GM12872 (cell line): ENCODE results near the gene IQCH.

ENCODE experiments used
- TF ChIP-seq, protein P1 (sequence below): IDR thresholded peaks from 3 replicates; pipeline ENCODE4 v1.5.1; 2011; ENCODE audit warnings: low read depth, mild to moderate bottlenecking, low read length, moderate library complexity; ENCODE audit not compliant: insufficient read depth

The IQCH gene

DNA sequence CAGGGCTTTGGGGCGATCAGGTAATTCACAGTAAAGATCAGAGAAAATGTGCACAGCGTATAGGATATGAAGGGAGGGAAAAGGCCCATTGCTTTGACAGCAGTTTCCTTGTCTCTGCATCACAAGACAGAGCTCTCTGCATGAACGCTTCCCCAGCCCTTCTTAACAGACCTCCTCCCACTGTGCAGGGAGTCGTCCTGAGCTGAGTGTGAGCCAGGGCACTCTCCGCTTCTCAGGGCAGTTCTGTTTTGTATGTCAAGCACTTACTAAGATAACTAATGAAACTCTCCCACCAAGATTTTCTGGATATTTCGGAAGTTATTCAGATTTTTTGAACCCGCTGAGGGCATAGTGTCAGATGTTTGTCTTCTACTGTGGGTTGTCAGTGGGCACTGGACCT, 160.6 kb downstream of the IQCH start:
- TF ChIP-seq, protein P1, sequence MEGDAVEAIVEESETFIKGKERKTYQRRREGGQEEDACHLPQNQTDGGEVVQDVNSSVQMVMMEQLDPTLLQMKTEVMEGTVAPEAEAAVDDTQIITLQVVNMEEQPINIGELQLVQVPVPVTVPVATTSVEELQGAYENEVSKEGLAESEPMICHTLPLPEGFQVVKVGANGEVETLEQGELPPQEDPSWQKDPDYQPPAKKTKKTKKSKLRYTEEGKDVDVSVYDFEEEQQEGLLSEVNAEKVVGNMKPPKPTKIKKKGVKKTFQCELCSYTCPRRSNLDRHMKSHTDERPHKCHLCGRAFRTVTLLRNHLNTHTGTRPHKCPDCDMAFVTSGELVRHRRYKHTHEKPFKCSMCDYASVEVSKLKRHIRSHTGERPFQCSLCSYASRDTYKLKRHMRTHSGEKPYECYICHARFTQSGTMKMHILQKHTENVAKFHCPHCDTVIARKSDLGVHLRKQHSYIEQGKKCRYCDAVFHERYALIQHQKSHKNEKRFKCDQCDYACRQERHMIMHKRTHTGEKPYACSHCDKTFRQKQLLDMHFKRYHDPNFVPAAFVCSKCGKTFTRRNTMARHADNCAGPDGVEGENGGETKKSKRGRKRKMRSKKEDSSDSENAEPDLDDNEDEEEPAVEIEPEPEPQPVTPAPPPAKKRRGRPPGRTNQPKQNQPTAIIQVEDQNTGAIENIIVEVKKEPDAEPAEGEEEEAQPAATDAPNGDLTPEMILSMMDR, result no peak

DNA sequence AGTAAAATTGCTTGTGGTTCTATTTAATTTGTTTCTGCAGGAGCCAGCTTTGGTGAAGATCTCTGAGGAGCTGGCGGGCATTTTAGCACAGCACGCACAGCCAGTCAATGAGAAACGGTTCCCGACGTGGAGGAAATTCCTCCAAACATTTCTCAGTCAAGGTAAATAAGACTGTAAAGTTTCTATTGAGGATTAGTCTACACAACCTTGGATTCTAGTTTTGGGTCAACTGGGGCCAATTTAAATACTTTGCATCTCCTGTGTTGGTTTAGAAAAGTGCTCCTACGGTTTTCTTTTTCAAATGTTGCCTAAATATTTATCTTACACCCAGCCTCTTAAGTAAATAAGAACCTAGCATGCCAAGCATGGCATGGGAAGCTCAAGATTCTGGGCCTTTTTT, 162.3 kb downstream of the IQCH start:
- TF ChIP-seq, protein P1, result no peak

DNA sequence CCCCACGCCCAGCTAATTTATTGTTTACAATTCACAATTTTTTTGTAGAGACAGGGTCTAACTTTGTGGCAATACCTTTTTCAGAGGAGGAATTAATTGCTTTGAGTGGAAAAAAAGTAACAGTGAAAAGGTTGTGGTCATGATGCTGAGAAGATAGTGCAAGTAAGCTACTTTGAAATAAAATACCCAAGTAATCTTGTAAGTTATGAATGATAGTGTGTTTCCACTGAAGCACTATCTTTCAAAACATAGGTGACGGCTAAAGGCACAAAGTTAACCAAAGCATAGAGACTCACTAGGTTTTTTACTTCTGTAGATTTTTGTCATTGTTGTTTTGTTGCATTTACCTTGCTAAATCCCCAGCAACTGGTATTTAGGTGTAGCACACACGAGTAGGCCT, 165.1 kb downstream of the IQCH start:
- TF ChIP-seq, protein P1, result no peak

DNA sequence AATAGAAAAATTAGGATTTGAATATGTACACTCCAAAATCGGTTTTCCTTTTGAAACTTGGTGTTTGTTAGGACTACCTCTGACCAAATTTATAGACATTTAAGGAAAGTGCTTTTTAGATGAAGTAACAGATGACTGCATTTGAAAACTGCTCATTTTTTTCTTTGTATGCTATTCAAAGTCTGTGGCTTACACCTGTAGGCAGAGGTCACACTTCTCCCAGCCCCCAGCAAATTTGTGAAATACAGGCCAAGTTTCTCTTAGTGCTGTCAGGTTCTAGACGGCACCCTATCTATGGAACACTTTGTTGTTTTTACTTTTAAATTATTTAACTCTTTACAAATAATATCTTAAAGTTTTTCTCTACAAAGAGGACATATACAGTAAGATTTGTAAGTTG, 165.6 kb downstream of the IQCH start:
- TF ChIP-seq, protein P1, result no peak

DNA sequence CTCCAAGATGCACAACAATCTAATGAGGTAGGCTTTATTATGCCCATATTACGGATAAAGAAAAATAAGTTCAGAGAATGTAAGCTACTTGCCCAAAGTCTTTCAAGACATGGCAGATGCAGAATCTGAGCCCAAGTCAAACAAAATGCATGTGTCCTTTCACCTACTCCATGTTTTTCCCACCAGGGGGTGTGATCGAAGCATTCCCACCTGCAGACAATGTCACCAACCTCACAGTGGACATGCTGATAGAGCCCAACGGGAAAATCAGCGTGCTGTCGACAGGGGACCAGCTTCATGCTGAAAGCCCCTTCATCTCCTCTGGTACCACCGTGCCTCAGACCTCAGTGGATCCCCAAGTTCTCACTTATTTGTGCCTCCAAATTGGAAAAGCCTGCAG, 166.5 kb downstream of the IQCH start:
- TF ChIP-seq, protein P1, result no peak

DNA sequence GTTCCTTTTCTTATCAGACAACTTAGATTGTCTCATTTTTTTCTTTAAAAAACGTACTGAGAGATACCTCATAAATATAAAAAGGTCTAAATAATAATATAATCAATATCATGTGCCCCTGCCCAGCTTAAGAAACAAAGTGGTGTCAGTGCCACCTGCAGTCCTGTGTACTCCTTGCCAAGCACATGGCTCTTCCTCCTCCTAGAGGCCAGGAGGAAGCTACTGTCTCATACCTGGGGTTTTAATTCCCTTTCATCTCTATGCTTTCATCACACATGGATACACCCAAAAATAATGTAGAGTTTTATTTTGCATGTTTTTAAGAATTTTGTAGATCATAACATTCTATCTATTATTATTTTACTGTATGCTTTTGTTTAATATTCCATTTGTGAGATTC, 167.7 kb downstream of the IQCH start:
- TF ChIP-seq, protein P1, result no peak

DNA sequence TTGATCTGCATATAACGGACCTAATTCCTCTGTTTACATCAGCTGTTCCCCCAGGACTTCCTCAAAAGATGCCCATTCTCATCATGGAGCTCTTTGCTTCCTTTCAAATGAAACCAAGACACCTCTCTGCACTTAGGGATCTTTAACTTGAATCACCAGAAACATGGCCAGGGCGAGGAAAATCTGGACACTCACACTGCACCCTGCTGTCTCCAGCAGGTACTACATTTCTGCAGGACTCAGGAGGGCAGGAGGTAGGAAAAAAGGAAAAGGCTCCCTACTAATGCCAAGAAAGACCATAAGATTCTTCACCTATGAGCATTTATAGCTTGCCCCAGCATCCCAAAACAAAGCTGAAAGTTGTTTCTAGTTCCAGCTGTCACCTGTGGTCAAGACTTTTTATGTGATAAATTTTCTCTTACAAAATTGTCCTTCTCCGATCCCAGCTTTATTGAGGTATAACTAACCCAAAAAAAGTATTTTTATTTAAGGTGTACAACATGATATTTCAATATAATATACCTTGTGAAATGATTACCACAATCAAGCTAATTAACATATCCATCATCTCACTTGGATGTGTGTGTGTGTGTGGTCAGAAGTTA, 179.0 kb downstream of the IQCH start:
- TF ChIP-seq, protein P1, result peak; percentile 83

DNA sequence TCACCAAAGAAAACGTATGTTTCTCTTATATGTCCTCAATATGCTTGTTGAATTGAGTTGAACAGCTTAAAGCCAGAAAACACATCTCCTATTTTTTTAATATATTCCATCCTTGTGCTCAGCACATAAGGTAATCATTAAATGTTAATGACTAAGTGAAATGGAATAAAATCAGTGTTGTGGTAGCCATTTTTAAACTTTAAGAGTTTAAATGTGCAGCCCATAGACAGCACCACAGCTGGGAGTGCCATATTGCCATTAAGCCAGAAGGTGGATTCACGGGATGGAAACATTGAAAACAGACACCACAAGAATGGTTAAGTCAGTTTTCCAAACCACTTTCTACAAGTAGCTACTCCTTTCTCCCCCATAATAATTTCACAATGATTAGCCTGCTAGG, 189.5 kb downstream of the IQCH start:
- TF ChIP-seq, protein P1, result no peak
